Stimulated activated CD8-positive, alpha-beta memory T cell treated with anti-CD3 and anti-CD28 coated beads, Interleukin-12 subunit alpha, Interleukin-12 subunit beta, amount 100 ng/mL, for 4 hours (primary cell): ENCODE data around the gene TMEM120B.
A peak's percentile ranks its signal among the peaks of the same experiment; 100 is the strongest.
"Not testable (repeated sequence)": the region's sequence is repeated elsewhere in the genome, so short reads cannot be mapped to it uniquely, and the experiment has no call there.

ENCODE experiments used
- DNase-seq: peaks from one replicate; pipeline ENCODE4 v3.0.0-alpha.2; 2020; ENCODE audit warnings: low read depth

TMEM120B gene

GRCh38 chr12:121774968-121775474, 62.5 kb downstream of the TMEM120B start:
- no peak for DNase-seq

- no peak for DNase-seq
These were observed 62.9 kb downstream of the TMEM120B start for GRCh38 chr12:121775501-121775900.

- peak; percentile 77 for DNase-seq
These were observed 63.9 kb downstream of the TMEM120B start for GRCh38 chr12:121776190-121777098.

GRCh38 chr12:121778567-121779421, 66.2 kb downstream of the TMEM120B start:
- no peak for DNase-seq

- DNase-seq, result no peak
These were observed 66.9 kb downstream of the TMEM120B start for GRCh38 chr12:121779422-121779895.

- no peak for DNase-seq
These were observed 67.9 kb downstream of the TMEM120B start for GRCh38 chr12:121780429-121780828.

- no peak for DNase-seq
These were observed 69.0 kb downstream of the TMEM120B start for GRCh38 chr12:121781484-121781997.

GRCh38 chr12:121781998-121782979, 69.7 kb downstream of the TMEM120B start:
- DNase-seq, result peak; percentile 47

GRCh38 chr12:121783766-121784165, 71.2 kb downstream of the TMEM120B start:
- DNase-seq, result no peak

GRCh38 chr12:121784460-121784859, 71.9 kb downstream of the TMEM120B start:
- DNase-seq, result no peak

- no peak for DNase-seq
These were observed 73.9 kb downstream of the TMEM120B start for GRCh38 chr12:121786440-121786825.

- no peak for DNase-seq
These were observed 74.8 kb downstream of the TMEM120B start for GRCh38 chr12:121787063-121788025.

- no peak for DNase-seq
These were observed 75.7 kb downstream of the TMEM120B start for GRCh38 chr12:121788176-121788818.

GRCh38 chr12:121789233-121789781, 76.8 kb downstream of the TMEM120B start:
- no peak for DNase-seq

- DNase-seq, result peak; percentile 92
These were observed 77.5 kb downstream of the TMEM120B start for GRCh38 chr12:121789800-121790728.

GRCh38 chr12:121790785-121791184, 78.2 kb downstream of the TMEM120B start:
- not testable (repeated sequence) for DNase-seq

- no peak for DNase-seq
These were observed 79.4 kb downstream of the TMEM120B start for GRCh38 chr12:121791671-121792551.
